ENCODE data around the gene THAP5. TPM values are rescaled to one million over a fixed set of nuclear protein-coding genes. Genes with fewer than 3 reads are reported as not detected.

The THAP5 gene
- total RNA-seq, 2 donors from 2014 or later, result 23.3 to 28.9 TPM

- no peak overlapping the region for H3K27ac ChIP-seq
- peaks cover 35% of the 10 kb centered on the region for H3K36me3 ChIP-seq
- H3K9me3 ChIP-seq, result no peaks in the 10 kb centered on the region
- H3K27me3 ChIP-seq, result no peaks in the 10 kb centered on the region
- H3K4me1 ChIP-seq, result peaks cover 0 to 24% of the 10 kb centered on the region in 2 donors
- no peak for DNase-seq (ENCODE audit: low spot score)
- no peak overlapping the region for H3K4me3 ChIP-seq
- TF ChIP-seq CTCF (IDR thresholded peaks at IDR 0.05), result no peak
These were observed 53.9 kb downstream of the THAP5 start for GRCh38 chr7:108515630-108516029.

- no peak for DNase-seq (ENCODE audit: low spot score)
- Histone ChIP-seq H3K27ac (no peak overlapping the region), H3K36me3 (peaks cover 40% of the 10 kb centered on the region), H3K4me3 (no peak overlapping the region), H3K9me3 (no peaks in the 10 kb centered on the region), H3K27me3 (no peaks in the 10 kb centered on the region), H3K4me1 (peaks cover 0 to 20% of the 10 kb centered on the region in 2 donors)
- TF ChIP-seq CTCF (IDR thresholded peaks at IDR 0.05), result no peak
These were observed 54.5 kb downstream of the THAP5 start for GRCh38 chr7:108515013-108515412.

Other genes starting within 250 kb of the THAP5 start
- under 1 TPM; 0.63 to 0.93 TPM for gene NRCAM, start 113.3 kb downstream of the THAP5 start, total RNA-seq
- 10 to 100 TPM; 25.9 to 33.1 TPM for gene PNPLA8, start 43.6 kb downstream of the THAP5 start, total RNA-seq
- 10 to 100 TPM; 60.2 to 100.0 TPM for gene DNAJB9, start 168 bp upstream of the THAP5 start, total RNA-seq